Tibial nerve (tissue), 4 donors: ENCODE results near the gene ALG12. TPM values are rescaled to one million over a fixed set of nuclear protein-coding genes. Genes with fewer than 3 reads are reported as not detected.

Experiments used
- DNase-seq, 2 donors: peaks; one replicate each; pipeline ENCODE4 v3.0.0-alpha.2; 2019; ENCODE audit warnings: low spot score in 2 of 2
- H3K27ac ChIP-seq, 4 donors: fragments of 200-600 bp; sonication (generic) in 3 of 4; one replicate each; pipeline ENCODE4 v1.5.1; 2017 to 2019; ENCODE audit warnings: mild to moderate bottlenecking in 1 of 4
- H3K27me3 ChIP-seq, 2 donors: fragments of 200-600 bp; sonication (generic) in 1 of 2; one replicate each; pipeline versions ENCODE4 v1.5.1 to v1.6.0; 2017 to 2019
- H3K36me3 ChIP-seq, 3 donors: fragments of 200-600 bp; sonication (generic); one replicate each; pipeline ENCODE4 v1.5.1; 2018 to 2019
- H3K4me1 ChIP-seq, 4 donors: fragments of 200-600 bp; sonication (generic) in 3 of 4; one replicate each; pipeline ENCODE4 v1.5.1; 2017 to 2019
- H3K4me3 ChIP-seq, 4 donors: fragments of 200-600 bp; sonication (generic) in 3 of 4; one replicate each; pipeline ENCODE4 v1.5.1; 2017 to 2019; ENCODE audit warnings: mild to moderate bottlenecking in 1 of 4, moderate library complexity in 1 of 4
- H3K9me3 ChIP-seq, 4 donors: fragments of 200-600 bp; sonication (generic) in 3 of 4; one replicate each; pipeline ENCODE4 v1.5.1; 2017 to 2019
- EP300 ChIP-seq, 2 donors: sonication (generic); formaldehyde crosslinking; IDR thresholded peaks; one replicate each; pipeline ENCODE4 v1.6.1; 2017; ENCODE audit warnings: antibody characterized with exemption in 2 of 2, mild to moderate bottlenecking in 1 of 2
- POLR2A ChIP-seq, 2 donors: fragments of 450-650 bp; IDR thresholded peaks; one replicate each; pipeline ENCODE4 v1.6.1; 2017; ENCODE audit warnings: antibody characterized with exemption in 2 of 2, mild to moderate bottlenecking in 2 of 2, moderate library complexity in 2 of 2
- WGBS, 2 donors: methylation state at CpG; one replicate each; pipeline ENCODE4 v1.1.5; 2018; 5-methylcytosine and 5-hydroxymethylcytosine counted together
- total RNA-seq, 4 donors: library from RNA; depleted of rRNA; stranded (reverse); fragments of >200 nt; gene quantifications; one replicate each; pipeline ENCODE4 v1.1.0, GENCODE V29; 2016
- TF ChIP-seq, protein P1 (sequence below), 5 experiments: fragments of 200-600 bp in 3 of 5; fragments of 450-650 bp in 2 of 5; sonication (generic) in 3 of 5; IDR thresholded peaks; one replicate each; pipeline ENCODE4 v1.5.1; 2016 to 2019; ENCODE audit warnings: antibody characterized with exemption in 5 of 5, mild to moderate bottlenecking in 3 of 5, moderate library complexity in 2 of 5

ALG12 gene
- total RNA-seq, 4 donors from 2014 or later: 9.0 to 17.4 (median 14.5) TPM

DNA sequence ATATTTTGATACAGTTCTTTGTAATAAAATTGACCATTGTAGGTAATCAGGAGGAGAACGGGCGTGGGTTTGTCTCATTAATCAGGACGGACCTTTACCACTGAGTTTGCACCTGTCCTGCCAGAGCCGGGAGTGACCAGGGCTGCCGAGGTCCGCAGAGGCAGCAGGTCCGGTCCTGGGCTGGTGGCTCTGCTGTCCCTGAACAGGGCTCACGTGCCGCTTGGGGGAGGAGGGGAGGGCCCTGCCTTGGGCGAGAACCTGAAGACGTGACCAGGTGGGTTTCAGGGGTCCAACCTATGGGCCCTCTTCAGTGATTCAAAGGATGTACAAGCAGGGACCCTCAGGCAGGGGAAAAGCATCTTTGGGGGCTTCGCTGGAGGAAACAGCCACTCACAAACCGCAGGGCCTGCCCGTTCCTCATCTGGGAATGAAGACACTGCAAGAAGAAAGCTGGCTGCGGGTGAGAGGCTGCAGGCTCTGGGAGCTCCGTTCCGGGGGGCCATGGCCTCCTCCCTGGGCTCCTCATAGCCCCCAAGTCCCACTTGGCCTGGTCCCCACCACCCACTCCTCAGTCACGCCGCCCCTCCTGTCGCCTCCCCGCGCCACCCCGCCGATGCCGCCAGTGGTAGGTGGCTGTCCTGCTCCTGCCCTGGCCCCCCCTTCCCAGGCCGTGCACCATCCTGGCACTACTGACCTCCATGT is 9.4 kb upstream of the ALG12 start:
- TF ChIP-seq, protein P1, sequence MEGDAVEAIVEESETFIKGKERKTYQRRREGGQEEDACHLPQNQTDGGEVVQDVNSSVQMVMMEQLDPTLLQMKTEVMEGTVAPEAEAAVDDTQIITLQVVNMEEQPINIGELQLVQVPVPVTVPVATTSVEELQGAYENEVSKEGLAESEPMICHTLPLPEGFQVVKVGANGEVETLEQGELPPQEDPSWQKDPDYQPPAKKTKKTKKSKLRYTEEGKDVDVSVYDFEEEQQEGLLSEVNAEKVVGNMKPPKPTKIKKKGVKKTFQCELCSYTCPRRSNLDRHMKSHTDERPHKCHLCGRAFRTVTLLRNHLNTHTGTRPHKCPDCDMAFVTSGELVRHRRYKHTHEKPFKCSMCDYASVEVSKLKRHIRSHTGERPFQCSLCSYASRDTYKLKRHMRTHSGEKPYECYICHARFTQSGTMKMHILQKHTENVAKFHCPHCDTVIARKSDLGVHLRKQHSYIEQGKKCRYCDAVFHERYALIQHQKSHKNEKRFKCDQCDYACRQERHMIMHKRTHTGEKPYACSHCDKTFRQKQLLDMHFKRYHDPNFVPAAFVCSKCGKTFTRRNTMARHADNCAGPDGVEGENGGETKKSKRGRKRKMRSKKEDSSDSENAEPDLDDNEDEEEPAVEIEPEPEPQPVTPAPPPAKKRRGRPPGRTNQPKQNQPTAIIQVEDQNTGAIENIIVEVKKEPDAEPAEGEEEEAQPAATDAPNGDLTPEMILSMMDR (IDR thresholded peaks at IDR 0.05): no peak
- TF ChIP-seq EP300 (IDR thresholded peaks at IDR 0.05): no peak
- TF ChIP-seq POLR2A (IDR thresholded peaks at IDR 0.05): no peak
- no peak for DNase-seq
- peaks cover 0 to 37% (median 17%) of the 10 kb centered on the region in 4 donors for H3K4me1 ChIP-seq
- WGBS, 2 donors: 89 to 93% methylated on average over 25 to 26 of the region's 26 CpGs
- no peaks in the 10 kb centered on the region for H3K9me3 ChIP-seq
- H3K27me3 ChIP-seq: peaks cover 0 to 7% of the 10 kb centered on the region in 2 donors
- no peak overlapping the region for H3K27ac ChIP-seq
- no peak overlapping the region for H3K4me3 ChIP-seq
- H3K36me3 ChIP-seq: peaks cover 0 to 47% (median 0%) of the 10 kb centered on the region in 3 donors

DNA sequence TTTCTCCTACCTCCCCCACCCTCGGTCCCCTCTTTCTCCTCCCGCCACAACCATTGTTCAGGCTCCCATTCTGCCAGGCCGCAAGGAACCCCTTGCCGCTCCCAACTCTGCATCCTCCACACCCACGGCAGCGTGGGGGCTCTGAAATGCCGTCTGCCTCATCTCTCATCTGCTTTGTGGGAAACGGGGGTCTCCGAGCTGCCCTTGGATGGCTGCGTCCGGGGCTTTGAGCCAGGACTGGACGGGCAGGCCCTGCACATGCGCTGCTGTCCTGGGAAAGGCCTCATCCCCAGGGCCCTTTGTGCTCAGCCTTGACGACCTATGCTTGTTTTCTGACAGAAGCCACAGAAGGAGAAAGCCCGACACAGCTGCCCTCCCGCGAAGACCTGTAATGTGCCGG is 8.7 kb upstream of the ALG12 start:
- no peak for TF ChIP-seq EP300 (IDR thresholded peaks at IDR 0.05)
- TF ChIP-seq, protein P1 (IDR thresholded peaks at IDR 0.05): no peak
- no peak for TF ChIP-seq POLR2A (IDR thresholded peaks at IDR 0.05)
- Histone ChIP-seq H3K27ac (no peak overlapping the region), H3K36me3 (peaks cover 0 to 53% (median 0%) of the 10 kb centered on the region in 3 donors), H3K4me1 (peaks cover 0 to 30% (median 14%) of the 10 kb centered on the region in 4 donors), H3K27me3 (peaks cover 0 to 7% of the 10 kb centered on the region in 2 donors), H3K4me3 (no peak overlapping the region), H3K9me3 (no peaks in the 10 kb centered on the region)
- DNase-seq: no peak
- 65 to 75% methylated on average over 17 to 18 of the region's 18 CpGs for WGBS, 2 donors

DNA sequence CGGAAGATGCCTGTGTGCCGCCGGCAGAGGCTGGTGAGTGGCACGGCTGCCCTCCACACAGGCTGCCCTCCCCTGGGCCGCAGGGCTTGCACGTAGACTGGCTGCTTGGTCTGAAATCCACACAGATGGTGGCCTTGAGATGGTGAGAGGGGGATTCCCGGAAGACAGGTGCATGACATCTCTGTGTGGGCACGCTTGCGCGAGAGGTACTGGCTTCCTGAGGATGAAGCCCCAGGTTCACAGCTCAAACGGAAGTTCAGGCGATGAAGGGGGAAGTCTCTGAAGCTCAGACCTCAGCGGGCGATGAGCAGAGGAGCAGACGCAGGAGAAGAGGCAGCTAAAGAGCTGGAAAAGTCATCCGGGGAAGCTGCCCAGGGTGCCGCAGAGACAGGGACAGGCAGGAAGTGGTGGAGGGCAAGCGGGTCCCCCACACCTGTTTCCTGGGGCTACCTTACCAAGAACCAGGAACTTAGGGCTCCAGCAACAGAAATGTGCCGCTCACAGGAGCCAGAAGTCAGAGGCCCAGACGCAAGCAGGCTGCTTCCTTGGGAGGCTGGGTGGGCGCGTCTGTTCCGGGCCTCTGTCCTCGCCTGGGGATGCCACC is 7.4 kb upstream of the ALG12 start:
- Histone ChIP-seq H3K4me3 (peak overlapping the region in 1 of 4 donors; percentile 21), H3K27ac (peak overlapping the region in 1 of 4 donors; percentile 15), H3K27me3 (peaks cover 0 to 7% of the 10 kb centered on the region in 2 donors), H3K4me1 (peaks cover 0 to 19% (median 4%) of the 10 kb centered on the region in 4 donors), H3K9me3 (no peaks in the 10 kb centered on the region), H3K36me3 (peaks cover 0 to 66% (median 0%) of the 10 kb centered on the region in 3 donors)
- 86% methylated on average over 21 to 24 of the region's 24 CpGs for WGBS, 2 donors
- DNase-seq: no peak
- TF ChIP-seq, protein P1 (IDR thresholded peaks at IDR 0.05): no peak
- no peak for TF ChIP-seq EP300 (IDR thresholded peaks at IDR 0.05)
- TF ChIP-seq POLR2A (IDR thresholded peaks at IDR 0.05): no peak

DNA sequence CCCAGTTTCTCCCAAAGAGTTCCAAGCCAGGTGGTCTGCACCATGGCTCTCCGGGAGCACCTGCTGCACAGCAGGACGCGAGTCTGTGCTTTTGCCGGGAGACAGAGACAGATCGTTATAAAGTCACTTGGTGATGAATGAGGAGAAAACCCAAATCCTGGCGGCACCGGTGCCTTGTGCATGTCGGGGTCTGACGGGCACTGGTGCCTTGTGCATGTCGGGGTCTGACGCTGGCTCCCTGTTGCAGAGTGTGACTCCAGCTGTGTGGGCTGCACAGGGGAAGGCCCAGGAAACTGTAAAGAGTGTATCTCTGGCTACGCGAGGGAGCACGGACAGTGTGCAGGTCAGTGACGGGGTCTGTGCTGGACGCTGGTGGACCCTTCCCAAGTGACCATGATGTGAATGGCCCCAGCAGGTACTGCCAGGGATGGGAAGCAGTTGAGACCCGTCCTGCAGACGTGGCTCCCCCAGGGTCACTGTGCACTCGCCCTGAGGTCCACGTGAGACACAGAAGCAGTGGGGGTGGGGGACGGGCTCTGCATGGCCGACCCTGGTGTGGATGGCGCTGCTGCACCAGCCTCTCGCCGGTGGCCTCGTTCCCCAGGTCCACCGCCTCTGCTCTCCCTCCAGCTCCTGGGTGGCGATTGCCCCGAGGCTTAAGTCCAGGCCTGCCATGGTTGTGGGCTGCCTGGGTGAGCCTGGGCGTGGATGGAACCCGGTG is 6.0 kb upstream of the ALG12 start:
- Histone ChIP-seq H3K27me3 (peaks cover 0 to 7% of the 10 kb centered on the region in 2 donors), H3K9me3 (no peaks in the 10 kb centered on the region), H3K4me3 (no peak overlapping the region), H3K36me3 (peaks cover 0 to 75% (median 0%) of the 10 kb centered on the region in 3 donors), H3K27ac (no peak overlapping the region), H3K4me1 (peaks cover 0 to 16% (median 4%) of the 10 kb centered on the region in 4 donors)
- 95% methylated on average over 15 to 31 of the region's 31 CpGs for WGBS, 2 donors
- TF ChIP-seq, protein P1 (IDR thresholded peaks at IDR 0.05): no peak
- TF ChIP-seq EP300 (IDR thresholded peaks at IDR 0.05): no peak
- TF ChIP-seq POLR2A (IDR thresholded peaks at IDR 0.05): no peak
- no peak for DNase-seq
